HepG2 (cell line): ENCODE measurements around the gene C9orf43. TPM values are rescaled to one million over a fixed set of nuclear protein-coding genes. Genes with fewer than 3 reads are reported as not detected.

Experiments
- ATF3 ChIP-seq: sonication (generic); formaldehyde crosslinking; IDR thresholded peaks from 2 replicates; pipeline ENCODE4 v1.4.0; 2020; ENCODE audit warnings: missing genetic modification reagents
- CHD2 ChIP-seq: IDR thresholded peaks from 2 replicates; pipeline ENCODE4 v1.6.1; 2011; ENCODE audit warnings: low read depth, low read length, improper control_type of control experiment
- FOXM1 ChIP-seq: sonication (generic); formaldehyde crosslinking; IDR thresholded peaks from 2 replicates; pipeline ENCODE4 v1.5.0; 2020; ENCODE audit warnings: missing genetic modification reagents
- GLI4 ChIP-seq: sonication (generic); formaldehyde crosslinking; IDR thresholded peaks from 2 replicates; pipeline ENCODE4 v1.5.1; 2020; ENCODE audit warnings: missing genetic modification reagents, mild to moderate bottlenecking, moderate library complexity, borderline replicate concordance
- HNF1A ChIP-seq, 2 experiments: sonication (generic) in 1 of 2; formaldehyde crosslinking in 1 of 2; IDR thresholded peaks; 2 replicates each; pipeline versions ENCODE4 v1.4.0 to v1.6.1; 2016 to 2020; ENCODE audit warnings: borderline replicate concordance in 1 of 2, low read depth in 1 of 2, mild to moderate bottlenecking in 1 of 2, missing genetic modification reagents in 1 of 2
- HNRNPK ChIP-seq: fragments of 200-400 bp; formaldehyde crosslinking; IDR thresholded peaks from 2 replicates; pipeline ENCODE4 v1.6.1; 2018; ENCODE audit warnings: low read length, low read depth, moderate library complexity, mild to moderate bottlenecking; ENCODE audit not compliant: poor library complexity, severe bottlenecking
- NBN ChIP-seq: fragments of 450-650 bp; conservative IDR thresholded peaks from 2 replicates; pipeline ENCODE4 v1.6.1; 2017
- PAWR ChIP-seq: sonication (generic); formaldehyde crosslinking; IDR thresholded peaks from 2 replicates; pipeline ENCODE4 v1.4.0; 2020; ENCODE audit warnings: missing genetic modification reagents, mild to moderate bottlenecking, borderline replicate concordance
- PRMT3 ChIP-seq: sonication (generic); formaldehyde crosslinking; IDR thresholded peaks from 2 replicates; pipeline ENCODE4 v1.8.1; 2022; ENCODE audit warnings: low read depth, mild to moderate bottlenecking, moderate library complexity, missing genetic modification reagents, borderline replicate concordance
- REPIN1 ChIP-seq: sonication (generic); formaldehyde crosslinking; IDR thresholded peaks from 2 replicates; pipeline ENCODE4 v1.8.0; 2022; ENCODE audit warnings: missing genetic modification reagents, low read depth, mild to moderate bottlenecking, borderline replicate concordance
- TRAFD1 ChIP-seq: sonication (generic); formaldehyde crosslinking; IDR thresholded peaks from 2 replicates; pipeline ENCODE4 v1.5.1; 2020; ENCODE audit warnings: missing genetic modification reagents, mild to moderate bottlenecking, borderline replicate concordance
- TSC22D2 ChIP-seq: sonication (generic); formaldehyde crosslinking; IDR thresholded peaks from 2 replicates; pipeline ENCODE4 v1.5.1; 2020; ENCODE audit warnings: missing genetic modification reagents, mild to moderate bottlenecking, borderline replicate concordance
- ZNF121 ChIP-seq: sonication (generic); formaldehyde crosslinking; IDR thresholded peaks from 2 replicates; pipeline ENCODE4 v1.5.0; 2020; ENCODE audit warnings: mild to moderate bottlenecking, missing genetic modification reagents
- ZNF775 ChIP-seq: sonication (generic); formaldehyde crosslinking; IDR thresholded peaks from 2 replicates; pipeline ENCODE4 v1.4.0; 2020; ENCODE audit warnings: missing genetic modification reagents, mild to moderate bottlenecking, moderate library complexity, borderline replicate concordance
- polyA plus RNA-seq, 8 experiments: library from polyadenylated mRNA; depleted of rRNA in 3 of 8; stranded (reverse) in 7 of 8; unstranded in 1 of 8; fragments of >200 nt; fragmentation: Illumina TruSeq in 4 of 8; extraction: Trizol in 4 of 8; gene quantifications; 2 replicates each; pipeline versions ENCODE4 v1.2.1 to v1.2.3, GENCODE V29; 2011 to 2016; ENCODE audit warnings: low read depth in 4 of 8, missing spikeins in 1 of 8, mixed read lengths in 1 of 8; ENCODE audit not compliant: insufficient read depth in 1 of 8
- total RNA-seq, 5 experiments: library from RNA; depleted of rRNA; stranded (reverse); fragments of >200 nt; fragmentation: Illumina TruSeq; extraction: Trizol; gene quantifications; 2 replicates each; pipeline ENCODE4 v1.2.3, GENCODE V29; 2016; ENCODE audit warnings: low read depth in 1 of 5
- TF ChIP-seq, protein P1 (sequence below), 2 experiments: sonication (generic) in 1 of 2; formaldehyde crosslinking in 1 of 2; IDR thresholded peaks; 2 replicates each; pipeline versions ENCODE4 v1.4.0 to v1.6.1; 2018 to 2020; ENCODE audit warnings: missing genetic modification reagents in 2 of 2, borderline replicate concordance in 1 of 2, low read depth in 1 of 2, mild to moderate bottlenecking in 1 of 2, missing biosample characterization in 1 of 2
- TF ChIP-seq, protein P2 (sequence below): sonication (generic); formaldehyde crosslinking; IDR thresholded peaks from 2 replicates; pipeline ENCODE4 v1.8.1; 2023; ENCODE audit warnings: mild to moderate bottlenecking, missing genetic modification reagents

C9orf43 gene
- total and polyA plus RNA-seq, 2 of the 13 experiments (the other 11 are each of a cell fraction or from before 2014, with no cell fraction given): 0.24 to 0.31 TPM

GRCh38 chr9:113463418-113464285, 53.1 kb downstream of the C9orf43 start, which contains the start of gene RGS3 (continued):
- TF ChIP-seq GLI4 (CRISPR knock-in tag) (0 out of 2 replicates have a peak, but pooled peaks have one; percentile 59), PRMT3 (CRISPR knock-in tag) (no peak), TSC22D2 (CRISPR knock-in tag) (no peak), NBN (no peak), HNF1A (IDR thresholded peaks at IDR 0.05; ENCODE audit: low read depth) (no peak), HNF1A (CRISPR knock-in tag; IDR thresholded peaks at IDR 0.05; ENCODE audit: borderline replicate concordance) (peak; percentile 58; the same call in 1 of the 2 replicates), REPIN1 (no peak), ZNF121 (CRISPR knock-in tag) (no peak), ATF3 (CRISPR knock-in tag) (no peak), PAWR (CRISPR knock-in tag) (no peak), CHD2 (no peak), FOXM1 (peak; percentile 34; the same call in 1 of the 2 replicates), HNRNPK (peak; percentile 29), TRAFD1 (no peak), ZNF775 (CRISPR knock-in tag) (no peak)
- TF ChIP-seq, protein P1, sequence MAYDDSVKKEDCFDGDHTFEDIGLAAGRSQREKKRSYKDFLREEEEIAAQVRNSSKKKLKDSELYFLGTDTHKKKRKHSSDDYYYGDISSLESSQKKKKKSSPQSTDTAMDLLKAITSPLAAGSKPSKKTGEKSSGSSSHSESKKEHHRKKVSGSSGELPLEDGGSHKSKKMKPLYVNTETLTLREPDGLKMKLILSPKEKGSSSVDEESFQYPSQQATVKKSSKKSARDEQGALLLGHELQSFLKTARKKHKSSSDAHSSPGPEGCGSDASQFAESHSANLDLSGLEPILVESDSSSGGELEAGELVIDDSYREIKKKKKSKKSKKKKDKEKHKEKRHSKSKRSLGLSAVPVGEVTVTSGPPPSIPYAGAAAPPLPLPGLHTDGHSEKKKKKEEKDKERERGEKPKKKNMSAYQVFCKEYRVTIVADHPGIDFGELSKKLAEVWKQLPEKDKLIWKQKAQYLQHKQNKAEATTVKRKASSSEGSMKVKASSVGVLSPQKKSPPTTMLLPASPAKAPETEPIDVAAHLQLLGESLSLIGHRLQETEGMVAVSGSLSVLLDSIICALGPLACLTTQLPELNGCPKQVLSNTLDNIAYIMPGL (CRISPR knock-in tag; IDR thresholded peaks at IDR 0.05; ENCODE audit: borderline replicate concordance in 1 of 2, low read depth in 1 of 2): peak in 1 of 2 experiments; percentile 80; a peak in 3 of 4 replicates
- TF ChIP-seq, protein P2, sequence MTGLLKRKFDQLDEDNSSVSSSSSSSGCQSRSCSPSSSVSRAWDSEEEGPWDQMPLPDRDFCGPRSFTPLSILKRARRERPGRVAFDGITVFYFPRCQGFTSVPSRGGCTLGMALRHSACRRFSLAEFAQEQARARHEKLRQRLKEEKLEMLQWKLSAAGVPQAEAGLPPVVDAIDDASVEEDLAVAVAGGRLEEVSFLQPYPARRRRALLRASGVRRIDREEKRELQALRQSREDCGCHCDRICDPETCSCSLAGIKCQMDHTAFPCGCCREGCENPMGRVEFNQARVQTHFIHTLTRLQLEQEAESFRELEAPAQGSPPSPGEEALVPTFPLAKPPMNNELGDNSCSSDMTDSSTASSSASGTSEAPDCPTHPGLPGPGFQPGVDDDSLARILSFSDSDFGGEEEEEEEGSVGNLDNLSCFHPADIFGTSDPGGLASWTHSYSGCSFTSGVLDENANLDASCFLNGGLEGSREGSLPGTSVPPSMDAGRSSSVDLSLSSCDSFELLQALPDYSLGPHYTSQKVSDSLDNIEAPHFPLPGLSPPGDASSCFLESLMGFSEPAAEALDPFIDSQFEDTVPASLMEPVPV (CRISPR knock-in tag): peak; percentile 23; the same call in 1 of the 2 replicates
